Testis (tissue), 2 donors: ENCODE measurements around the gene VEZF1.
"Not testable (repeated sequence)": the region's sequence is repeated elsewhere in the genome, so short reads cannot be mapped to it uniquely, and the experiment has no call there.

Experiments used
- POLR2A ChIP-seq: fragments of 450-650 bp; IDR thresholded peaks from one replicate; pipeline ENCODE4 v1.6.1; 2017; ENCODE audit warnings: antibody characterized with exemption, mild to moderate bottlenecking, moderate library complexity
- TF ChIP-seq, protein P1 (sequence below), 3 experiments: fragments of 450-650 bp in 2 of 3; fragments of 200-600 bp in 1 of 3; sonication (generic) in 1 of 3; IDR thresholded peaks; one replicate each; pipeline ENCODE4 v1.5.1; 2016 to 2019; ENCODE audit warnings: antibody characterized with exemption in 3 of 3, mild to moderate bottlenecking in 2 of 3, moderate library complexity in 1 of 3

DNA sequence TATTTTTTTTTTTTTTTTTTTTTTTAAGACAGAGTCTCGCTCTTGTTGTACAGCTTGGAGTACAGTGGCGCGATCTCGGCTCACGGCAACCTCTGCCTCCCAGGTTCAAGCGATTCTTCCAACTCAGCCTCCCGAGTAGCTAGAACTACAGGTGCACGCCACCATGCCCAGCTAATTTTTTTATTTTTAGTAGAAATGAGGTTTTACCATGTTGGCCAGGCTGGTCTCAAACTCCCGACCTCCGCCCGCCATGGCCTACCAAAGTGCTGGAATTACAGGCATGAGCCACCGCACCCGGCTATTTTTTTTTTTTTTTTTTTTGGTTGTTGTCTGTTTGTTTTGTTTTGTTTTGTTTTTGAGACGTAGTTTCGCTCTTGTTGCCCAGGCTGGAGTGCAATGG, 29.7 kb downstream of the VEZF1 start:
- TF ChIP-seq, protein P1, sequence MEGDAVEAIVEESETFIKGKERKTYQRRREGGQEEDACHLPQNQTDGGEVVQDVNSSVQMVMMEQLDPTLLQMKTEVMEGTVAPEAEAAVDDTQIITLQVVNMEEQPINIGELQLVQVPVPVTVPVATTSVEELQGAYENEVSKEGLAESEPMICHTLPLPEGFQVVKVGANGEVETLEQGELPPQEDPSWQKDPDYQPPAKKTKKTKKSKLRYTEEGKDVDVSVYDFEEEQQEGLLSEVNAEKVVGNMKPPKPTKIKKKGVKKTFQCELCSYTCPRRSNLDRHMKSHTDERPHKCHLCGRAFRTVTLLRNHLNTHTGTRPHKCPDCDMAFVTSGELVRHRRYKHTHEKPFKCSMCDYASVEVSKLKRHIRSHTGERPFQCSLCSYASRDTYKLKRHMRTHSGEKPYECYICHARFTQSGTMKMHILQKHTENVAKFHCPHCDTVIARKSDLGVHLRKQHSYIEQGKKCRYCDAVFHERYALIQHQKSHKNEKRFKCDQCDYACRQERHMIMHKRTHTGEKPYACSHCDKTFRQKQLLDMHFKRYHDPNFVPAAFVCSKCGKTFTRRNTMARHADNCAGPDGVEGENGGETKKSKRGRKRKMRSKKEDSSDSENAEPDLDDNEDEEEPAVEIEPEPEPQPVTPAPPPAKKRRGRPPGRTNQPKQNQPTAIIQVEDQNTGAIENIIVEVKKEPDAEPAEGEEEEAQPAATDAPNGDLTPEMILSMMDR (IDR thresholded peaks at IDR 0.05) = not testable (repeated sequence)
- not testable (repeated sequence) for TF ChIP-seq POLR2A
